ENCODE data around the gene FBLN7.

DNA sequence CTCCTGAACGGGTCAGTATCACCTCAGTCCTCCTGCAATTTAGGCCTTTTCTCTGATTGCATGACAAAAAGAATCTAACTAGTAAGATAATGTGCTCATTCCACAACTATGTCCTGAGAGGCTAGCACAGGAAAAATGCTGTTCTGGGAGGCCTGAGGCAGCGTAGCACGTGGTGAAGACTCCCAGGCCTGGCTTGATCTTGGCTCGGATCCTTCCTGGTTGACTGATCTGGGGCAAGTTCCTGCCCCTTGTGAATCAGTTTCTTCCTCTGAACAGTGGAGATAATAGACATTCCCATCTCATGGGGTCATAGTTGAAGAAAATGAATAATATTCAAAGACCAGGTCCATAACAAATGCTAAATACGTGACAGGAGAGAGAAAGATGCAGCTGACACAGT is 12.3 kb downstream of the FBLN7 start:
- TF ChIP-seq CTCF (tag by site-specific recombination; IDR thresholded peaks at IDR 0.05) = no peak
- no peak for TF ChIP-seq ZNF10 (tag by site-specific recombination; IDR thresholded peaks at IDR 0.05)
- TF ChIP-seq ZNF133 (tag by site-specific recombination; IDR thresholded peaks at IDR 0.05) = no peak

Data from HEK293 (cell line).